Heart left ventricle (tissue), 13 donors: Measurements from ENCODE around the gene IQCH.

Source experiments
- POLR2A ChIP-seq, 2 donors: fragments of 450-650 bp; IDR thresholded peaks; one replicate each; pipeline ENCODE4 v1.6.1; 2017; ENCODE audit warnings: antibody characterized with exemption in 2 of 2, mild to moderate bottlenecking in 2 of 2, moderate library complexity in 2 of 2
- TF ChIP-seq, protein P1 (sequence below), 12 donors: fragments of 200-600 bp; sonication (generic) in 4 of 12; IDR thresholded peaks; one replicate each; pipeline versions ENCODE4 v1.5.0 to v1.8.0; 2018 to 2022; ENCODE audit warnings: antibody characterized with exemption in 12 of 12, mild to moderate bottlenecking in 5 of 12
- donor health status: ischemic (EF 13 %, LVEDD 7.1; RV severe dilation, severe dysfunction).
- donor health status: DM: no; HTN: yes; CAD: no.
- donor health status: DM: no; HTN: no; CAD: no.
- donor health status: ischemic (EF 25% LVEDD 6.9; RV normal size, moderate dysfunction).
- donor health status: ischemic (EF 25% LVEDD 5.7; RV mildly dilated, moderate dysfunction).
- donor health status: ischemic (EF 35%, LVEDD 5.7; RV mildly dilated, moderate dysfunction).
- donor health status: nonischemic (EF 11% LVEDD 7.7; RV severe dilation, severe dysfunction).
- donor health status: DM: yes; HTN: yes; CAD: no.
- donor health status: PGD.
- donor health status: ischemic (EF 29% LVEDD 5.4; RV normal size, mild dysfunction).
- donor health status: nonischemic (EF 23%, LVEDD 6.1; RV moderate dilation, normal function).

DNA sequence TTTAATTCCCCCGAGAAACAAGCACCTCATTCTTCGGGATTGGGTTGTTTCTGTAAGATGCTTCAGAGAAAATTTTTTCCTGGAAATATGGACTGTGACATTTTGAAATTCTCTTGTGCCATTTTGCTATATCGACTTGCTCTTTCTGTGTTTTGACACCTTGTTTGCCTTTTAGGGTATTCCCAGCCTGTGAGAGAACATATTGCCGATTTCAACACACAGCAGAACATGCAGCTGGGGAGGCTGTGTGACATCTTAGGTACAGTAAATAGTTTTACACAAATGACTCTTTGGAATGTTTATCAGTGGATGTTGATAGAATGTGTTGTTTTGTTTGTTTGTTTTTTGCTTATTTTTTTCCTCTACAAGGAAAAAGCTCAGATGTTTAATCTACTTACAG, 130.2 kb downstream of the IQCH start:
- TF ChIP-seq, protein P1, sequence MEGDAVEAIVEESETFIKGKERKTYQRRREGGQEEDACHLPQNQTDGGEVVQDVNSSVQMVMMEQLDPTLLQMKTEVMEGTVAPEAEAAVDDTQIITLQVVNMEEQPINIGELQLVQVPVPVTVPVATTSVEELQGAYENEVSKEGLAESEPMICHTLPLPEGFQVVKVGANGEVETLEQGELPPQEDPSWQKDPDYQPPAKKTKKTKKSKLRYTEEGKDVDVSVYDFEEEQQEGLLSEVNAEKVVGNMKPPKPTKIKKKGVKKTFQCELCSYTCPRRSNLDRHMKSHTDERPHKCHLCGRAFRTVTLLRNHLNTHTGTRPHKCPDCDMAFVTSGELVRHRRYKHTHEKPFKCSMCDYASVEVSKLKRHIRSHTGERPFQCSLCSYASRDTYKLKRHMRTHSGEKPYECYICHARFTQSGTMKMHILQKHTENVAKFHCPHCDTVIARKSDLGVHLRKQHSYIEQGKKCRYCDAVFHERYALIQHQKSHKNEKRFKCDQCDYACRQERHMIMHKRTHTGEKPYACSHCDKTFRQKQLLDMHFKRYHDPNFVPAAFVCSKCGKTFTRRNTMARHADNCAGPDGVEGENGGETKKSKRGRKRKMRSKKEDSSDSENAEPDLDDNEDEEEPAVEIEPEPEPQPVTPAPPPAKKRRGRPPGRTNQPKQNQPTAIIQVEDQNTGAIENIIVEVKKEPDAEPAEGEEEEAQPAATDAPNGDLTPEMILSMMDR (IDR thresholded peaks at IDR 0.05), result no peak
- TF ChIP-seq POLR2A (IDR thresholded peaks at IDR 0.05), result no peak
